MM.1S (cell line): ENCODE results near the gene NDUFB2.
A peak's percentile ranks its signal among the peaks of the same experiment; 100 is the strongest.
"Not testable (repeated sequence)": the region's sequence is repeated elsewhere in the genome, so short reads cannot be mapped to it uniquely, and the experiment has no call there.

ENCODE experiments used
- DNase-seq: peaks from one replicate; pipeline ENCODE4 v3.0.0-alpha.2; 2015
- H2AFZ ChIP-seq: fragments of 300-600 bp; sonication (generic); 2 replicates; pipeline ENCODE4 v1.6.0; 2016; ENCODE audit warnings: antibody characterized with exemption, low read length
- H3F3A ChIP-seq: fragments of 300-600 bp; sonication (generic); 2 replicates; pipeline ENCODE4 v1.6.1; 2016; ENCODE audit warnings: mild to moderate bottlenecking, antibody characterized with exemption, low read length, moderate library complexity, mixed read lengths; ENCODE audit not compliant: insufficient read depth
- H3K27ac ChIP-seq: fragments of 300-600 bp; sonication (generic); 2 replicates; pipeline ENCODE4 v1.5.1; 2016; ENCODE audit warnings: mild to moderate bottlenecking, low read length
- H3K27me3 ChIP-seq: fragments of 300-600 bp; sonication (generic); replicated peaks from 2 replicates; pipeline ENCODE4 v1.6.0; 2016; ENCODE audit warnings: low read length; ENCODE audit not compliant: insufficient read depth
- H3K36me3 ChIP-seq: fragments of 300-600 bp; sonication (generic); replicated peaks from 2 replicates; pipeline ENCODE4 v1.6.1; 2016; ENCODE audit warnings: mild to moderate bottlenecking, low read length, mixed read lengths; ENCODE audit not compliant: insufficient read depth
- H3K4me1 ChIP-seq: fragments of 300-600 bp; sonication (generic); 2 replicates; pipeline ENCODE4 v1.6.1; 2016; ENCODE audit warnings: low read length, mixed read lengths
- H3K4me2 ChIP-seq: fragments of 300-600 bp; sonication (generic); 2 replicates; pipeline ENCODE4 v1.6.0; 2016; ENCODE audit warnings: low read depth, low read length
- H3K4me3 ChIP-seq: fragments of 300-600 bp; sonication (generic); 2 replicates; pipeline ENCODE4 v1.5.1; 2016; ENCODE audit warnings: low read length, mixed read lengths
- H3K79me2 ChIP-seq: fragments of 300-600 bp; sonication (generic); 2 replicates; pipeline ENCODE4 v1.6.1; 2016; ENCODE audit warnings: mixed run types, low read length, mixed read lengths
- H3K9ac ChIP-seq: fragments of 300-600 bp; sonication (generic); 2 replicates; pipeline ENCODE4 v1.6.1; 2016; ENCODE audit warnings: low read length, mixed read lengths
- H3K9me2 ChIP-seq: fragments of 300-600 bp; sonication (generic); replicated peaks from 2 replicates; pipeline ENCODE4 v1.6.1; 2016; ENCODE audit warnings: mild to moderate bottlenecking, low read length, mixed read lengths; ENCODE audit not compliant: insufficient read depth
- H3K9me3 ChIP-seq: fragments of 300-600 bp; sonication (generic); replicated peaks from 2 replicates; pipeline ENCODE4 v1.6.1; 2016; ENCODE audit warnings: mild to moderate bottlenecking, low read length, mixed read lengths; ENCODE audit not compliant: insufficient read depth
- H4K20me1 ChIP-seq: fragments of 300-600 bp; sonication (generic); 2 replicates; pipeline ENCODE4 v1.6.1; 2016; ENCODE audit warnings: mild to moderate bottlenecking, low read length, moderate library complexity, mixed read lengths; ENCODE audit not compliant: insufficient read depth
- EZH2 ChIP-seq: fragments of 300-600 bp; sonication (generic); optimal IDR thresholded peaks from 2 replicates; pipeline ENCODE3; 2017; ENCODE audit warnings: low read depth, mild to moderate bottlenecking, antibody characterized with exemption, low read length, mixed read lengths
- EZH2phosphoT487 ChIP-seq: fragments of 300-600 bp; sonication (generic); IDR thresholded peaks from 2 replicates; pipeline ENCODE4 v1.6.1; 2018; ENCODE audit warnings: antibody characterized with exemption, low read length
- TF ChIP-seq, protein P1 (sequence below): fragments of 300-600 bp; sonication (generic); IDR thresholded peaks from 2 replicates; pipeline ENCODE4 v1.5.1; 2016; ENCODE audit warnings: antibody characterized with exemption, low read length, mixed read lengths

The NDUFB2 gene

DNA sequence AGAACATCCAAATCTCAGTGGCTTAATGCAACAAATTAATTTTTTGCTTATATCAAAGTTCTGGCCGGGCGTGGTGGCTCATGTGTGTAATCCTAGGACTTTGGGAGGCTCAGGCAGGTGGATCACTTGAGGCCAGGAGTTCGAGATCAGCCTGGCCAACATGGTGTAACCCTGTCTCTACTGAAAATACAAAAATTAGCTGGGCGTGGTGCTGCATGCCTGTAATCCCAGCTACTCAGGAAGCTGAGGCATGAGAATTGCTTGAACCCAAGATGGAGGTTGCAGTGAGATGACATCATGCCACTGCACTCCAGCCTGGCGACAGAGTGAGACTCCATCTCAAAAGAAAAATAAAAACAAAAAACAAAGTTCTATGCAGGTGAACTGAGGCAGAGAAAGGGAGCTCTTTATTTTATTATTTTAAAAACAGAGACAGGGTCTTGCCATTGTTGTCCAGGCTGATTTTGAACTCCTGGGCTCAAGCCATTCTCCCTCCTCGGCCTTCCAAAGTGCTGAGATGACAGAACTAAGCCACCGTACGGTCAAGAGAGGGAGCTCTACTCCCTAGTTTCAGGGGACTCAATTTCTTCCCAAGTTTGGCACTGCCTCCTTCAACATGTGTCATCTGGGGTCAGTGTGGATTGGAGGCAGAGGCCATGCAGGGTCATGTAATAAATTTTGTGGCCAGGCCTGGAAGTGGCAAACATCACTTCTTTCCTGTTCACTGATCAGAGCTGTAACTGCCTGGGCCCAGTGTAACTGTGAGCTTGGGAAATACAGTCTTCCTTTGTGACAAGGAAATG, 21.4 kb upstream of the NDUFB2 start:
- H3K4me2 ChIP-seq, result peak overlapping the region; percentile 95
- H3K4me1 ChIP-seq, result peaks cover 38% of the 10 kb centered on the region
- H3F3A ChIP-seq, result peaks cover 28% of the 10 kb centered on the region
- peak overlapping the region; percentile 74; the same call in 1 of the 2 replicates for H3K27ac ChIP-seq
- H3K79me2 ChIP-seq, result no peaks in the 10 kb centered on the region
- no peaks in the 10 kb centered on the region for H3K9me3 ChIP-seq
- no peak for TF ChIP-seq EZH2
- TF ChIP-seq, protein P1, sequence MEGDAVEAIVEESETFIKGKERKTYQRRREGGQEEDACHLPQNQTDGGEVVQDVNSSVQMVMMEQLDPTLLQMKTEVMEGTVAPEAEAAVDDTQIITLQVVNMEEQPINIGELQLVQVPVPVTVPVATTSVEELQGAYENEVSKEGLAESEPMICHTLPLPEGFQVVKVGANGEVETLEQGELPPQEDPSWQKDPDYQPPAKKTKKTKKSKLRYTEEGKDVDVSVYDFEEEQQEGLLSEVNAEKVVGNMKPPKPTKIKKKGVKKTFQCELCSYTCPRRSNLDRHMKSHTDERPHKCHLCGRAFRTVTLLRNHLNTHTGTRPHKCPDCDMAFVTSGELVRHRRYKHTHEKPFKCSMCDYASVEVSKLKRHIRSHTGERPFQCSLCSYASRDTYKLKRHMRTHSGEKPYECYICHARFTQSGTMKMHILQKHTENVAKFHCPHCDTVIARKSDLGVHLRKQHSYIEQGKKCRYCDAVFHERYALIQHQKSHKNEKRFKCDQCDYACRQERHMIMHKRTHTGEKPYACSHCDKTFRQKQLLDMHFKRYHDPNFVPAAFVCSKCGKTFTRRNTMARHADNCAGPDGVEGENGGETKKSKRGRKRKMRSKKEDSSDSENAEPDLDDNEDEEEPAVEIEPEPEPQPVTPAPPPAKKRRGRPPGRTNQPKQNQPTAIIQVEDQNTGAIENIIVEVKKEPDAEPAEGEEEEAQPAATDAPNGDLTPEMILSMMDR, result peak; percentile 26
- H3K27me3 ChIP-seq, result no peaks in the 10 kb centered on the region
- H3K36me3 ChIP-seq, result no peaks in the 10 kb centered on the region
- no peak overlapping the region for H3K9ac ChIP-seq
- no peaks in the 10 kb centered on the region for H3K9me2 ChIP-seq
- no peak overlapping the region for H3K4me3 ChIP-seq
- no peak overlapping the region for H2AFZ ChIP-seq
- no peaks in the 10 kb centered on the region for H4K20me1 ChIP-seq
- peak; percentile 29 for DNase-seq

DNA sequence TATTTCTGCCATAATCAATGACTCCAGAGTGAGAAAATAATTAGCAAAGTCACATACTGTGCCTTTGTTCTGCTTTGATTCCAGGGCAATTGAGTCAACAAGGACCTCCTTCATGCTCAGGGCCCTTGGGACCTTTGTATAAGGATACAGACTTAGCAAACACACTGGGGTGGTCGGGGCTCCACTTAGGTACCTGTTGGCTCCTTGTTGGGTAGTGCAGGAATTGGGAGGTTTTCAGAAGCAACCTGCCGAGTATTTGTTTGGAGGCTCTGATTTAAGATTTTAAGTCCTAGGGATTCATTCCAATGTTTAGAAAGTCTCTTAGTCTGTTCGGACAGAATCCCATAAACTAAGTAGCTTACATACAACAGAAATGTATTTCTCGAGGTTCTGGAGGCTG, 20.8 kb upstream of the NDUFB2 start:
- Histone ChIP-seq H3K4me3 (no peak overlapping the region), H3K9ac (no peak overlapping the region), H2AFZ (no peak overlapping the region)

DNA sequence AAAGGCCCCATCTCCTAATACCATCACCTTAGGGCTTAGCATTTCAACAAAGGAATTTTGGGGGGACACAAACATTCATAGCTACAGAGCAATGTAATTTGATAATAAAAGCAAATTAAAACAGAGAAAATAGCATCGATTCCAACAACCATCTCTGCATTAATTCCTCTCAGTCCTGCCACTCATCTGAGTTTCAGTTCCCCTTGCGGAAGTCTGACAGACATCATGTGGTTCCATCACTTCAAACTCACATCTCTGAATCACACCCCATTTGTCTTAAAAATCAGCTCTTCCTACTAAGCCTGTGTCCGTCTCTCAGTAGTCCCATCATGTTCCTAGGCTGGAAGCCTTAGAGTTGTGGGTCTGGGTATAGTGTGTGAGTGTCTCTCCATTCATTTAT, 20.2 kb upstream of the NDUFB2 start:
- Histone ChIP-seq H2AFZ (no peak overlapping the region), H3K4me1 (peaks cover 38% of the 10 kb centered on the region), H3K9me2 (no peaks in the 10 kb centered on the region), H3K4me3 (no peak overlapping the region), H3K36me3 (no peaks in the 10 kb centered on the region), H3K27ac (peak overlapping the region; percentile 42; the same call in 1 of the 2 replicates), H3F3A (peaks cover 28% of the 10 kb centered on the region), H4K20me1 (no peaks in the 10 kb centered on the region), H3K79me2 (no peaks in the 10 kb centered on the region), H3K9ac (no peak overlapping the region), H3K4me2 (peak overlapping the region; percentile 53), H3K27me3 (no peaks in the 10 kb centered on the region), H3K9me3 (no peaks in the 10 kb centered on the region)
- TF ChIP-seq EZH2phosphoT487, result no peak
- TF ChIP-seq EZH2, result no peak
- TF ChIP-seq, protein P1, result no peak
- DNase-seq, result peak; percentile 67

More for the DNA sequence above, 20.8 kb upstream of the NDUFB2 start:
- Histone ChIP-seq H3K4me2 (peak overlapping the region; percentile 53), H3K27me3 (no peaks in the 10 kb centered on the region), H3K4me1 (peaks cover 38% of the 10 kb centered on the region), H4K20me1 (no peaks in the 10 kb centered on the region), H3F3A (peaks cover 28% of the 10 kb centered on the region), H3K9me3 (no peaks in the 10 kb centered on the region), H3K36me3 (no peaks in the 10 kb centered on the region), H3K27ac (peak overlapping the region; percentile 42; the same call in 1 of the 2 replicates), H3K79me2 (no peaks in the 10 kb centered on the region), H3K9me2 (no peaks in the 10 kb centered on the region)
- no peak for DNase-seq
- TF ChIP-seq EZH2 (no peak), EZH2phosphoT487 (no peak)
- TF ChIP-seq, protein P1, result no peak

DNA sequence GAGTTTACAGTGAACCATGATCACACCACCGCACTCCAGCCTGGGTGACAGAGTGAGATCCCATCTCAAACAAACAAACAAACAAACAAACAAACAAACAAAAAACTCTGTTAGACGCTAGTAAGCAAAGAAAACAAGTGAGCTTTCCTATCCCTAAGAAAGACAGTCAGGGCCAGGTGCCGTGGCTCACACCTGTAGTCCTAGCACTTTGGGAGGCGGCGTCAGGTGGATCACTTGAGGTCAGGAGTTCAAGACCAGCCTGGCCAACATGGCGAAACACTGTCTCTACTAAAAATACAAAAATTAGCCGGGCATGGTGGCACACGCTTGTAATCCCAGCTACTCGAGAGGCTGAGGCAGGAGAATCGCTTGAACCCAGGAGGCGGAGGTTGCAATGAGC, 19.6 kb upstream of the NDUFB2 start:
- not testable (repeated sequence) for H3K9me3 ChIP-seq, H3K4me3 ChIP-seq, DNase-seq, H3K36me3 ChIP-seq, H3K27me3 ChIP-seq, H3K9me2 ChIP-seq, H2AFZ ChIP-seq, H3K9ac ChIP-seq, H4K20me1 ChIP-seq, H3K79me2 ChIP-seq, H3K27ac ChIP-seq
- Histone ChIP-seq H3F3A (peaks cover 28% of the 10 kb centered on the region), H3K4me2 (0 out of 2 replicates have a peak overlapping the region, but pooled peaks have one; percentile 53), H3K4me1 (peaks cover 38% of the 10 kb centered on the region)
